HEK293T (cell line): ENCODE data around the gene GMDS.

ENCODE experiments used
- CTCF ChIA-PET: fragments of 350-600 bp; formaldehyde crosslinking; extraction: SDS; loops from one replicate; lab custom pipeline; 2021; ENCODE audit warnings: antibody characterized with exemption, inconsistent platforms; lab: Yijun Ruan, JAX
- POLR2A ChIA-PET: fragments of 350-600 bp; formaldehyde crosslinking; extraction: SDS; loops from one replicate; lab custom pipeline; 2020; ENCODE audit warnings: antibody characterized with exemption, inconsistent platforms; lab: Yijun Ruan, JAX
- DNase-seq: peaks from one replicate; pipeline ENCODE4 v3.0.0; 2012; ENCODE audit warnings: mixed read lengths; ENCODE audit errors: extremely low spot score
- ARNT ChIP-seq: fragments of 450-650 bp; IDR thresholded peaks from 2 replicates; pipeline ENCODE4 v1.6.1; 2017; ENCODE audit warnings: mild to moderate bottlenecking
- BHLHE40 ChIP-seq: fragments of 450-650 bp; IDR thresholded peaks from 2 replicates; pipeline ENCODE4 v1.6.1; 2016; ENCODE audit warnings: mild to moderate bottlenecking, moderate library complexity, borderline replicate concordance
- CTBP1 ChIP-seq: fragments of 450-650 bp; IDR thresholded peaks from 2 replicates; pipeline ENCODE4 v1.6.1; 2016; ENCODE audit warnings: borderline replicate concordance
- ELF4 ChIP-seq: fragments of 450-650 bp; IDR thresholded peaks from 2 replicates; pipeline ENCODE4 v1.6.1; 2017; ENCODE audit warnings: antibody characterized with exemption
- FOXA1 ChIP-seq: fragments of 450-650 bp; IDR thresholded peaks from 2 replicates; pipeline ENCODE4 v1.6.1; 2016; ENCODE audit warnings: mild to moderate bottlenecking
- FOXK2 ChIP-seq: fragments of 450-650 bp; IDR thresholded peaks from 2 replicates; pipeline ENCODE4 v1.6.1; 2016; ENCODE audit warnings: mild to moderate bottlenecking
- FOXM1 ChIP-seq: fragments of 450-650 bp; IDR thresholded peaks from 2 replicates; pipeline ENCODE4 v1.6.1; 2017; ENCODE audit warnings: mild to moderate bottlenecking, borderline replicate concordance
- HDGF ChIP-seq: fragments of 450-650 bp; IDR thresholded peaks from 2 replicates; pipeline ENCODE4 v1.6.1; 2017; ENCODE audit warnings: antibody characterized with exemption, borderline replicate concordance
- L3MBTL2 ChIP-seq: fragments of 450-650 bp; conservative IDR thresholded peaks from 2 replicates; pipeline ENCODE4 v1.6.1; 2016; ENCODE audit warnings: mild to moderate bottlenecking
- LEF1 ChIP-seq: fragments of 450-650 bp; IDR thresholded peaks from 2 replicates; pipeline ENCODE4 v1.6.1; 2017; ENCODE audit warnings: mild to moderate bottlenecking, borderline replicate concordance
- NFRKB ChIP-seq: fragments of 450-650 bp; IDR thresholded peaks from 2 replicates; pipeline ENCODE4 v1.6.1; 2016; ENCODE audit warnings: mild to moderate bottlenecking, moderate library complexity
- PKNOX1 ChIP-seq: fragments of 450-650 bp; IDR thresholded peaks from 2 replicates; pipeline ENCODE4 v1.6.1; 2016
- SP1 ChIP-seq: fragments of 450-650 bp; IDR thresholded peaks from 2 replicates; pipeline ENCODE4 v1.6.1; 2017
- SUZ12 ChIP-seq: fragments of 450-650 bp; IDR thresholded peaks from 2 replicates; pipeline ENCODE4 v1.6.1; 2016; ENCODE audit warnings: mild to moderate bottlenecking
- TARDBP ChIP-seq: fragments of 450-650 bp; IDR thresholded peaks from 2 replicates; pipeline ENCODE4 v1.6.1; 2016
- ZNF384 ChIP-seq: fragments of 450-650 bp; IDR thresholded peaks from 2 replicates; pipeline ENCODE4 v1.6.1; 2016

GMDS gene

GRCh38 chr6:1800845-1801244 is 444.6 kb downstream of the GMDS start:
- no peak for TF ChIP-seq SP1
- TF ChIP-seq ELF4: no peak
- TF ChIP-seq L3MBTL2: no peak
- no peak for TF ChIP-seq FOXK2
- DNase-seq: no peak
- POLR2A ChIA-PET: interaction anchor here (1.4 to 6.4 kb wide), 2 partner anchors 9 to 194 kb away, joined by 4 to 30 read pairs; no protein-coding TSS in a partner anchor
- CTCF ChIA-PET: interaction anchor here (0.9 to 1.0 kb wide), 2 partner anchors 14 to 303 kb away, joined by 3 to 4 read pairs; no protein-coding TSS in a partner anchor

GRCh38 chr6:1798965-1799325 is 446.5 kb downstream of the GMDS start:
- DNase-seq: no peak
- CTCF ChIA-PET: no interaction called here
- TF ChIP-seq FOXM1 (no peak), TARDBP (no peak), ZNF384 (no peak), NFRKB (no peak), L3MBTL2 (no peak), LEF1 (no peak), HDGF (no peak), FOXK2 (no peak), SUZ12 (no peak), CTBP1 (no peak), ARNT (no peak), ELF4 (no peak), FOXA1 (no peak)
- POLR2A ChIA-PET: no interaction called here

GRCh38 chr6:1798303-1798964 is 447.0 kb downstream of the GMDS start:
- TF ChIP-seq NFRKB (no peak), HDGF (no peak), PKNOX1 (no peak), L3MBTL2 (no peak; the same call in 1 of the 2 replicates), FOXA1 (no peak), ARNT (no peak), SP1 (no peak)
- no peak for DNase-seq
- ChIA-PET POLR2A (no interaction called here), CTCF (no interaction called here)

GRCh38 chr6:1797801-1798200 is 447.6 kb downstream of the GMDS start:
- no peak for TF ChIP-seq ARNT
- TF ChIP-seq ZNF384: no peak
- TF ChIP-seq CTBP1: no peak
- no peak for TF ChIP-seq FOXK2
- TF ChIP-seq ELF4: no peak
- TF ChIP-seq FOXM1: no peak
- TF ChIP-seq SP1: no peak
- TF ChIP-seq HDGF: no peak
- TF ChIP-seq FOXA1: no peak
- no peak for TF ChIP-seq NFRKB
- TF ChIP-seq BHLHE40: no peak
- TF ChIP-seq PKNOX1: no peak
- TF ChIP-seq LEF1: no peak
- TF ChIP-seq SUZ12: no peak
- no peak for TF ChIP-seq L3MBTL2
- no peak for TF ChIP-seq TARDBP
- DNase-seq: no peak
- ChIA-PET CTCF (interaction anchor here (0.6 kb wide), 1 partner anchor 24 kb away, joined by 4 read pairs; no protein-coding TSS in a partner anchor), POLR2A (no interaction called here)

- ChIA-PET CTCF (interaction anchor here (0.6 kb wide), 1 partner anchor 25 kb away, joined by 4 read pairs; no protein-coding TSS in a partner anchor), POLR2A (interaction anchor here (1.0 to 1.5 kb wide), 4 partner anchors 10 to 190 kb away, joined by 3 to 4 read pairs (median 3); no protein-coding TSS in a partner anchor)
- no peak for TF ChIP-seq FOXK2
- TF ChIP-seq SP1: no peak
- no peak for TF ChIP-seq ZNF384
- no peak for TF ChIP-seq HDGF
- TF ChIP-seq SUZ12: no peak
- TF ChIP-seq TARDBP: no peak
- no peak for TF ChIP-seq LEF1
- no peak for TF ChIP-seq FOXM1
- no peak for TF ChIP-seq ELF4
- no peak for TF ChIP-seq NFRKB
- no peak for TF ChIP-seq PKNOX1
- TF ChIP-seq CTBP1: no peak
- no peak for TF ChIP-seq ARNT
- TF ChIP-seq FOXA1: no peak
- no peak for TF ChIP-seq BHLHE40
- no peak for TF ChIP-seq L3MBTL2
- no peak for DNase-seq
These were observed 448.5 kb downstream of the GMDS start for GRCh38 chr6:1796706-1797529.

GRCh38 chr6:1795910-1796309 is 449.5 kb downstream of the GMDS start:
- CTCF ChIA-PET: no interaction called here
- DNase-seq: no peak
- POLR2A ChIA-PET: interaction anchor here (1.0 to 1.5 kb wide), 4 partner anchors 9 to 189 kb away, joined by 3 to 4 read pairs (median 3); no protein-coding TSS in a partner anchor
- no peak for TF ChIP-seq ZNF384
- TF ChIP-seq PKNOX1: no peak
- no peak for TF ChIP-seq FOXK2
- TF ChIP-seq CTBP1: no peak
- no peak for TF ChIP-seq TARDBP
- no peak for TF ChIP-seq SP1
- TF ChIP-seq HDGF: no peak
- TF ChIP-seq SUZ12: no peak
- TF ChIP-seq BHLHE40: no peak
